ENCODE data around the gene TPM1. TPM values are rescaled to one million over a fixed set of nuclear protein-coding genes. Genes with fewer than 3 reads are reported as not detected.

TPM1 gene
- total and polyA plus RNA-seq, 10 of the 15 experiments (the other 5 are each of a cell fraction or from before 2014, with no cell fraction given), result 0.43 to 10.0 (median 2.4) TPM

DNA sequence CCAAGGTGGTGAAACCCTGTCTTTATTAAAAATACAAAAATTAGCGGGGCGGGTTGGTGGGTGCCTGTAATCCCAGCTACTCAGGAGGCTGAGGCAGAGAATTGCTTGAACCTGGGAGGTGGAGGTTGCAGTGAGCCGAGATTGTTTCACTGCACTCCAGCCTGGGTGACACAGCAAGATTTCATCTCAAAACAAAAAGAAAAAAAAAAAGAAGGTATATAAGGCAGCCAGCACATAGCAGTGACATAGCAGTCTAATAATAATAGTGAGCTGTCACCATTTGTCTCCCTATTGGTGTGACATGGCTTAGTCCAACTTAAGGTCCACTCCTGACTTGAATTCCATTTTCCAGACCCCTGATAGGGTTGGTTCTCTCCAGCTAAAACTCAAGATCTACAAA lies 70.3 kb downstream of the TPM1 start:
- DNase-seq (ENCODE audit: low read depth, low spot score), result no peak
- no peaks in the 10 kb centered on the region for H3K36me3 ChIP-seq (ENCODE audit: control insufficient read depth in 2 of 2, insufficient read depth in 2 of 2, low read length in 1 of 2)
- intact Hi-C loops (cut with micrococcal nuclease; ENCODE audit: unreplicated experiment), result no loop called here
- in situ Hi-C loops (cut with MboI), result no loop called here
- no peak for ATAC-seq
- POLR2A ChIA-PET, result no interaction called here
- TF ChIP-seq ZSCAN29 (IDR thresholded peaks at IDR 0.05) (no peak), SREBF2 (IDR thresholded peaks at IDR 0.05; ENCODE audit: low read length) (no peak), BCL11A (IDR thresholded peaks at IDR 0.05; ENCODE audit: low read depth, low read length) (no peak), CREB1 (IDR thresholded peaks at IDR 0.05; ENCODE audit: low read depth) (no peak), MEF2A (IDR thresholded peaks at IDR 0.05; ENCODE audit: insufficient read depth, low read depth, low read length) (no peak), EP300 (IDR thresholded peaks at IDR 0.05; ENCODE audit: borderline replicate concordance in 1 of 2, control insufficient read depth in 1 of 2, low read depth in 2 of 2, low read length in 2 of 2) (no peak), ZNF622 (IDR thresholded peaks at IDR 0.05) (no peak)
- no peak overlapping the region for H3K4me2 ChIP-seq (ENCODE audit: control insufficient read depth, insufficient read depth)
- no peak overlapping the region for H3K9ac ChIP-seq (ENCODE audit: control insufficient read depth, insufficient read depth, low read length)
- RAD21 ChIA-PET (ENCODE audit: unreplicated experiment), result no interaction called here
- CTCF ChIA-PET, result no interaction called here
- H3K9me3 ChIP-seq (replicated peaks; ENCODE audit: control insufficient read depth, insufficient read depth, low read length), result no peaks in the 10 kb centered on the region
- no peaks in the 10 kb centered on the region for H4K20me1 ChIP-seq (ENCODE audit: control insufficient read depth, insufficient read depth)
- SMC1A ChIA-PET (ENCODE audit: uncharacterized antibody, unreplicated experiment), result no interaction called here
- no peaks in the 10 kb centered on the region for H3K79me2 ChIP-seq (ENCODE audit: control insufficient read depth, insufficient read depth, low read length)
- H2AFZ ChIP-seq (ENCODE audit: control insufficient read depth, low read depth, low read length), result no peak overlapping the region
- H3K27ac ChIP-seq (ENCODE audit: control insufficient read depth, insufficient read depth), result no peak overlapping the region
- BruUV-seq (replicated peaks), result no TSS peak
- no peak for FAIRE-seq
- no peak overlapping the region for H3K4me3 ChIP-seq
- H3K27me3 ChIP-seq (replicated peaks in 1 of 2; ENCODE audit: control insufficient read depth in 2 of 2, insufficient read depth in 2 of 2, low read length in 1 of 2), result no peaks in the 10 kb centered on the region; a peak in 1 of 4 replicates
- H3K4me1 ChIP-seq (ENCODE audit: control insufficient read depth, insufficient read depth, low read length), result no peaks in the 10 kb centered on the region
- WGBS (ENCODE audit: insufficient coverage, insufficient replicate concordance, low lambda C conversion rate, missing lambda C conversion rate), result 65% methylated on average over 3 of the region's 3 CpGs

- no peak overlapping the region for H3K4me2 ChIP-seq (ENCODE audit: control insufficient read depth, insufficient read depth)
- H3K4me3 ChIP-seq, result no peak overlapping the region
- DNase-seq (ENCODE audit: low read depth, low spot score) (no peak), ATAC-seq (no peak), FAIRE-seq (no peak)
- H3K9me3 ChIP-seq (replicated peaks; ENCODE audit: control insufficient read depth, insufficient read depth, low read length), result peaks cover 3% of the 10 kb centered on the region
- no peak overlapping the region for H3K9ac ChIP-seq (ENCODE audit: control insufficient read depth, insufficient read depth, low read length)
- H2AFZ ChIP-seq (ENCODE audit: control insufficient read depth, low read depth, low read length), result no peak overlapping the region
- in situ Hi-C loops (cut with MboI), result no loop called here
- no peaks in the 10 kb centered on the region for H3K36me3 ChIP-seq (ENCODE audit: control insufficient read depth in 2 of 2, insufficient read depth in 2 of 2, low read length in 1 of 2)
- no TSS peak for BruUV-seq (replicated peaks)
- ChIA-PET RAD21 (ENCODE audit: unreplicated experiment) (interaction anchor here (0.8 kb wide), 1 partner anchor 67 kb away, joined by 3 read pairs; no protein-coding TSS in a partner anchor), CTCF (interaction anchor here (1.4 to 1.5 kb wide), 2 partner anchors 11 to 67 kb away, joined by 3 read pairs; no protein-coding TSS in a partner anchor), POLR2A (no interaction called here), SMC1A (ENCODE audit: uncharacterized antibody, unreplicated experiment) (interaction anchor here (0.7 to 1.1 kb wide), 2 partner anchors 20 to 330 kb away, joined by 3 to 4 read pairs; no protein-coding TSS in a partner anchor)
- H3K27me3 ChIP-seq (replicated peaks in 1 of 2; ENCODE audit: control insufficient read depth in 2 of 2, insufficient read depth in 2 of 2, low read length in 1 of 2), result no peaks in the 10 kb centered on the region
- no peaks in the 10 kb centered on the region for H3K79me2 ChIP-seq (ENCODE audit: control insufficient read depth, insufficient read depth, low read length)
- 10% methylated on average over 2 of the region's 2 CpGs for WGBS (ENCODE audit: insufficient coverage, insufficient replicate concordance, low lambda C conversion rate, missing lambda C conversion rate)
- intact Hi-C loops (cut with micrococcal nuclease; ENCODE audit: unreplicated experiment), result no loop called here
- no peak for TF ChIP-seq POLR2AphosphoS5 (IDR thresholded peaks at IDR 0.05; ENCODE audit: low read length)
- no peak for TF ChIP-seq DPF2 (IDR thresholded peaks at IDR 0.05)
- TF ChIP-seq ZBTB40 (IDR thresholded peaks at IDR 0.05; ENCODE audit: borderline replicate concordance), result no peak
- TF ChIP-seq SIN3A (IDR thresholded peaks at IDR 0.05; ENCODE audit: low read depth, low read length), result no peak
- no peak for TF ChIP-seq NR2C2 (IDR thresholded peaks at IDR 0.05; ENCODE audit: borderline replicate concordance, control insufficient read depth, insufficient read length, low read depth)
- TF ChIP-seq TBL1XR1 (IDR thresholded peaks at IDR 0.05; ENCODE audit: low read depth, low read length), result no peak
- no peak for TF ChIP-seq MEF2A (IDR thresholded peaks at IDR 0.05; ENCODE audit: insufficient read depth, low read depth, low read length)
- TF ChIP-seq BCL11A (IDR thresholded peaks at IDR 0.05; ENCODE audit: low read depth, low read length), result no peak
- no peaks in the 10 kb centered on the region for H4K20me1 ChIP-seq (ENCODE audit: control insufficient read depth, insufficient read depth)
- H3K4me1 ChIP-seq (ENCODE audit: control insufficient read depth, insufficient read depth, low read length), result no peaks in the 10 kb centered on the region
- no peak overlapping the region for H3K27ac ChIP-seq (ENCODE audit: control insufficient read depth, insufficient read depth)
Observed at GRCh38 chr15:63114465-63114864, 71.9 kb downstream of the TPM1 start.

Data from GM12878 (cell line).